ENCODE results near the gene PLAAT5.
"Not testable (repeated sequence)": the region's sequence is repeated elsewhere in the genome, so short reads cannot be mapped to it uniquely, and the experiment has no call there.

Gene PLAAT5

DNA sequence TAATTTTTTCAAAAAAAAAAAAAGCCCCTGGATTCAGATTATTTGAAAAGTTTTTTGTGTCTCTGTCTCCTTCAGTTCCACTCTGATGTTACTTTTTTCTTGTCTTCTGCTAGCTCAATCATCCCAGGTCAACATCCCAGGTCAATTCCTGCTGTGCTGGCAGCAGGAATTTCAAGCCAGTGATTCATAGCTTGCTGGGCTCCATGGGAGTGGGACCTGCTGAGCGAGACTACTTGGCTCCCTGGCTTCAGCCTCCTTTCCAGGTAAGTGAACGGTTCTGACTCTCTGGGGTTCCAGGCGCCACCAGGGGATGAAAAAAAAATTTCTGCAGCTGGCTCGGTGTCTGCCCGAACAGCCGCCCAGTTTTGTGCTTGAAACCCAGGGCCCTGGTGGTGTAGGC is 31.4 kb downstream of the PLAAT5 start:
- Mint-ChIP-seq H3K27me3 (ENCODE audit: low read depth, poor library complexity) (peaks cover 10% of the 10 kb centered on the region), H3K9me3 (no peaks in the 10 kb centered on the region), H3K36me3 (ENCODE audit: low read depth) (no peaks in the 10 kb centered on the region), H3K4me1 (peaks cover 5% of the 10 kb centered on the region), H3K27ac (peak overlapping the region; percentile 61), H3K4me3 (no peak overlapping the region)
- DNase-seq, result peak; percentile 13
- TF ChIP-seq, protein P1, sequence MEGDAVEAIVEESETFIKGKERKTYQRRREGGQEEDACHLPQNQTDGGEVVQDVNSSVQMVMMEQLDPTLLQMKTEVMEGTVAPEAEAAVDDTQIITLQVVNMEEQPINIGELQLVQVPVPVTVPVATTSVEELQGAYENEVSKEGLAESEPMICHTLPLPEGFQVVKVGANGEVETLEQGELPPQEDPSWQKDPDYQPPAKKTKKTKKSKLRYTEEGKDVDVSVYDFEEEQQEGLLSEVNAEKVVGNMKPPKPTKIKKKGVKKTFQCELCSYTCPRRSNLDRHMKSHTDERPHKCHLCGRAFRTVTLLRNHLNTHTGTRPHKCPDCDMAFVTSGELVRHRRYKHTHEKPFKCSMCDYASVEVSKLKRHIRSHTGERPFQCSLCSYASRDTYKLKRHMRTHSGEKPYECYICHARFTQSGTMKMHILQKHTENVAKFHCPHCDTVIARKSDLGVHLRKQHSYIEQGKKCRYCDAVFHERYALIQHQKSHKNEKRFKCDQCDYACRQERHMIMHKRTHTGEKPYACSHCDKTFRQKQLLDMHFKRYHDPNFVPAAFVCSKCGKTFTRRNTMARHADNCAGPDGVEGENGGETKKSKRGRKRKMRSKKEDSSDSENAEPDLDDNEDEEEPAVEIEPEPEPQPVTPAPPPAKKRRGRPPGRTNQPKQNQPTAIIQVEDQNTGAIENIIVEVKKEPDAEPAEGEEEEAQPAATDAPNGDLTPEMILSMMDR (IDR thresholded peaks at IDR 0.05), result no peak

- H3K36me3 Mint-ChIP-seq (ENCODE audit: low read depth), result no peaks in the 10 kb centered on the region
- TF ChIP-seq, protein P1 (IDR thresholded peaks at IDR 0.05), result no peak
- no peaks in the 10 kb centered on the region for H3K27me3 Mint-ChIP-seq (ENCODE audit: low read depth, poor library complexity)
- no peak overlapping the region for H3K4me3 Mint-ChIP-seq
- no peak for DNase-seq
- peaks cover 5% of the 10 kb centered on the region for H3K4me1 Mint-ChIP-seq
- no peaks in the 10 kb centered on the region for H3K9me3 Mint-ChIP-seq
- H3K27ac Mint-ChIP-seq, result no peak overlapping the region
Observed at GRCh38 chr11:63448646-63449045, 42.3 kb downstream of the PLAAT5 start.

DNA sequence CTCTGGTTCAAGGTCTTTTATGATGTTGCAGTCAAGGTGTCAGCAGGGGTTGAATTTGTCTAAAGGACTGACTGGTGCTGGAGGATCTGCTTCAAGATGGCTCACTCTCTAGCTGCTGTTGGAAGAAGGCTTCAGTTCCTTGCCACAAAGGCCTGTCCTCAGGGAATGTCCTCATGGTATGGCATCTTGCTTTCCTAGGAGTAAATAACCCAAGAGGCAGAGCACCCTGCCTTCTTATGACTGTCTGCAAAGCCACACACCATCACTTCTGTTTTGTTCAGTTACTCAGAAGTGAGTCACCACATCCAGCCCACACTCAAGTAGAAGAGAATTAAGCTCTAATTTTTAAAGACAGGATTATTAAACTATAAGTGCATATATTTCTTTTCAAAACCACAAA is 45.2 kb downstream of the PLAAT5 start:
- Mint-ChIP-seq H3K4me3 (no peak overlapping the region), H3K4me1 (no peaks in the 10 kb centered on the region), H3K27me3 (ENCODE audit: low read depth, poor library complexity) (peaks cover 2% of the 10 kb centered on the region), H3K36me3 (ENCODE audit: low read depth) (no peaks in the 10 kb centered on the region), H3K9me3 (peaks cover 8% of the 10 kb centered on the region), H3K27ac (no peak overlapping the region)
- no peak for DNase-seq
- TF ChIP-seq, protein P1 (IDR thresholded peaks at IDR 0.05), result no peak

DNA sequence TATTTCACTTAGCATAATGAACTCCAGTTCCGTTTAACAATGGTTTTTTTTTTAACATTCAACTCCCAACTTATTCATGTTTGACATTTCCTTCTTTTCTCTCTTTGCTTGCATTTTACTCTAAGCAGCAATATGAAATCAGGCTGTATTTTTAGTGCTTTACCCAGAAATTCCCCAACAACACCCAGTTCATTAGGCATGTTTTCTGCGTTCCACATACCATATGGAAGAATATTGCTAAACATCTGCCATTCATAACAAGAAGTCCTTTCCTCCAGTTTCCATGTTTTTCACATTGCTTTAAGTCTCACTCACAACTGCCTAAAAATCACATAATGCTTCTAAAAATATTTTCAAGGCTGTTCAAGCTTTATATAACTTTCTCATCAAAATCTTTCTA is 45.8 kb downstream of the PLAAT5 start:
- Mint-ChIP-seq H3K27me3 (ENCODE audit: low read depth, poor library complexity) (peaks cover 2% of the 10 kb centered on the region), H3K4me3 (no peak overlapping the region), H3K27ac (no peak overlapping the region), H3K36me3 (ENCODE audit: low read depth) (no peaks in the 10 kb centered on the region), H3K4me1 (no peaks in the 10 kb centered on the region), H3K9me3 (peaks cover 8% of the 10 kb centered on the region)
- TF ChIP-seq, protein P1 (IDR thresholded peaks at IDR 0.05), result no peak
- DNase-seq, result no peak

DNA sequence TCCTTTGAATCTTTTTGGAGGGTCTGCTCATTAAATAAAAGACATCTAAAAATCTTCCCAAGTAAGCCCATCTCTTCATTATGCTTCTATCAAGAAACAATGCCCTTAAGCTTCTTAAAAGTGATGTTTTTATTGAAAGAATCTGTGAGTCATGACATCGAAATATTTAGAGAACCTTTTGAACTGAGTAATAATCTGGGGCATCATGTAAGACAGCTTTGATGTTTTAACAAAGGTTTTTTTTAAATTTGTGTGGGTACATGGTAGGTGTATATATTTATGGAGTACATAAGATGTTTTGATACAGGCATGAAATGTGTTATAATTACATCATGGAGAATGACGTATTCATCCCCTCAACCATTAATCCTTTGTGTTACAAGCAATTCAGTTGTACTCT is 46.8 kb downstream of the PLAAT5 start:
- H3K27ac Mint-ChIP-seq, result no peak overlapping the region
- DNase-seq, result no peak
- no peaks in the 10 kb centered on the region for H3K36me3 Mint-ChIP-seq (ENCODE audit: low read depth)
- H3K4me3 Mint-ChIP-seq, result no peak overlapping the region
- peaks cover 8% of the 10 kb centered on the region for H3K9me3 Mint-ChIP-seq
- peaks cover 2% of the 10 kb centered on the region for H3K27me3 Mint-ChIP-seq (ENCODE audit: low read depth, poor library complexity)
- H3K4me1 Mint-ChIP-seq, result no peaks in the 10 kb centered on the region
- TF ChIP-seq, protein P1 (IDR thresholded peaks at IDR 0.05), result no peak

GRCh38 chr11:63443714-63444113 is 47.3 kb downstream of the PLAAT5 start:
- Mint-ChIP-seq H3K4me1 (no peaks in the 10 kb centered on the region), H3K27ac (no peak overlapping the region), H3K9me3 (peaks cover 8% of the 10 kb centered on the region), H3K4me3 (no peak overlapping the region), H3K36me3 (ENCODE audit: low read depth) (no peaks in the 10 kb centered on the region), H3K27me3 (ENCODE audit: low read depth, poor library complexity) (peaks cover 2% of the 10 kb centered on the region)
- TF ChIP-seq, protein P1 (IDR thresholded peaks at IDR 0.05), result no peak
- DNase-seq, result no peak

DNA sequence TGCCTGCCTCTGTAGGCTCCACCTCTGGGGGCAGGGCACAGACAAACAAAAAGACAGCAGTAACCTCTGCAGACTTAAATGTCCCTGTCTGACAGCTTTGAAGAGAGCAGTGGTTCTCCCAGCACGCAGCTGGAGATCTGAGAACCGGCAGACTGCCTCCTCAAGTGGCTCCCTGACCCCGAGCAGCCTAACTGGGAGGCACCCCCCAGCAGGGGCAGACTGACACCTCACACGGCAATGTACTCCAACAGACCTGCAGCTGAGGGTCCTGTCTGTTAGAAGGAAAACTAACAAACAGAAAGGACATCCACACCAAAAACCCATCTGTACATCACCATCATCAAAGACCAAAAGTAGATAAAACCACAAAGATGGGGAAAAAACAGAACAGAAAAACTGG is 55.1 kb downstream of the PLAAT5 start:
- peaks cover 11% of the 10 kb centered on the region for H3K36me3 Mint-ChIP-seq (ENCODE audit: low read depth)
- not testable (repeated sequence) for H3K4me3 Mint-ChIP-seq; H3K27ac Mint-ChIP-seq; H3K27me3 Mint-ChIP-seq (ENCODE audit: low read depth, poor library complexity); DNase-seq
- peaks cover 13% of the 10 kb centered on the region for H3K4me1 Mint-ChIP-seq
- peaks cover 56% of the 10 kb centered on the region for H3K9me3 Mint-ChIP-seq

- H3K4me1 Mint-ChIP-seq, result peaks cover 13% of the 10 kb centered on the region
- H3K4me3 Mint-ChIP-seq; H3K27me3 Mint-ChIP-seq (ENCODE audit: low read depth, poor library complexity): not testable (repeated sequence)
Observed at GRCh38 chr11:63435351-63435750, 55.6 kb downstream of the PLAAT5 start.

DNA sequence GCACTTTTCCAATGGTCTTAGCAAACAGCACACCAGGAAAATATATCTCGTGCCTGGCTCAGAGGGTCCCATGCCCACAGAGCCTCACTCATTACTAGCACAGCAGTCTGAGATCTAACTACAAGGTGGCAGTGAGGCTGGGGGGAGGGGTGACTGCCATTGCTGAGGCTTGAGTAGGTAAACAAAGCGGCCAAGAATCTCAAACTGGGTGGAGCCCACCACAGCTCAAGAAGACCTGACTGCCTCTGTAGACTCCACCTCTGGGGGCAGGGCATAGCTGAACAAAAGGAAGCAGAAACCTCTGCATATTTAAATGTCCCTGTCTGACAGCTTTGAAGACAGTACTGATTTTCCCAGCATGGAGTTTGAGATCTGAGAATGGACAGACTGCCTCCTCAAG is 60.2 kb downstream of the PLAAT5 start:
- Mint-ChIP-seq H3K36me3 (ENCODE audit: low read depth) (peaks cover 11% of the 10 kb centered on the region), H3K4me1 (peaks cover 13% of the 10 kb centered on the region), H3K9me3 (peaks cover 57% of the 10 kb centered on the region)
- DNase-seq; H3K27ac Mint-ChIP-seq; H3K27me3 Mint-ChIP-seq (ENCODE audit: low read depth, poor library complexity); H3K4me3 Mint-ChIP-seq: not testable (repeated sequence)

More at GRCh38 chr11:63435351-63435750, 55.6 kb downstream of the PLAAT5 start:
- H3K27ac Mint-ChIP-seq, DNase-seq: not testable (repeated sequence)
- peaks cover 60% of the 10 kb centered on the region for H3K9me3 Mint-ChIP-seq
- H3K36me3 Mint-ChIP-seq (ENCODE audit: low read depth), result peaks cover 11% of the 10 kb centered on the region

Data from nephron progenitor cell (in vitro differentiated cells).